Measurements from ENCODE around the gene SDR42E1. TPM values are rescaled to one million over a fixed set of nuclear protein-coding genes. Genes with fewer than 3 reads are reported as not detected.

SDR42E1 gene
- total RNA-seq, 2 donors from 2014 or later: 0.24 to 0.46 TPM

DNA sequence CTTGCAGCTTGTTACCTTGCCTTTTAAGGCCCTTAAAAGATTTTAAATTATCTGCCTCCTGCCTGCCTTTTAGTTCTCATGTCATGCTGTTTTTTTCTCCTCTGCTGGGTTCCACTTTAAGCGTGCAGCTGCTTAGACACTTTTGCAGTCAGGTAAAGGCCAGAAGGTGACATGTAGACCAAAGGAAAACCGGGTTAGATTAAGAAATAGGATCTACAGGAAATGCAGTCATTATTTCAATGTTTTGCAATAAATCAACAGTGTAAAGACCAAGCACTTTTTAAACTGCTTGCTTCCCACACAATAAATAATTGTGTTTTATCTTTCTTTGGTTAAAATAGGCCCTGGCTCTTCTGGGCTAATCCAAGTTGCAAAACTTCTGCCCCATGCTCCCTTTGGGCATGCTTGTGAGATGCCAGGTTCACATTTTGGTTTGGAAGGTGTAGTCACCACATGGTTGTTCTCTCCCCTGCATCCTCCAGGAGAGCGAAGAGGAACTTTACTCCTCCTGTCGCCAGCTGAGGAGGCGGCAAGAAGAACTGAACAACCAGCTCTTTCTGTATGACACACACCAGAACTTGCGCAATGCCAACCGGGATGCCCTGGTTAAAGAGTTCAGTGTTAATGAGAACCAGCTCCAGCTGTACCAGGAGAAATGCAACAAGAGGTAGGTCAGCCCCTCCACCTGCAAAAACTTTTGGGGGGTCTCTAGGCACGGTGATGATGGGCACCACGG, 54.9 kb downstream of the SDR42E1 start:
- no peak for DNase-seq (ENCODE audit: low spot score)
- intact Hi-C loops (cut with DNase I): no loop called here

DNA sequence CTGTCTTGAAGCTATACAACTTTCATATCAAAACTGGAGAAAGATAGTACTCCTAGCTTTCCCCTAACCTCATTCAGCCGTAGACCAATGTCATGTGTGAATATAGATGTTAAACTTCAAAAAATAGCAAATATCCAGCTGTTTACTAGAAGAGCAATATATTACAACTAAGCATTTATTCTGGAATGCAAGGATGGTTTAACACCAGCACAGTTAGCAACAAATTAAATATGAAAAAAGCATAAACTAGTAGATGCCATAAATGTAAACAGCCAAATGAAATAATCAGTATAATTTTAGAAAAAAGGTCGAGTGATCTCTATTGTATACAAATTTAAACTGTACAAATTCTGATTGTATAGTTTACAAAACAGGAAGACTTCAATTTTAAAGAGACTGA, 59.7 kb downstream of the SDR42E1 start:
- no peak for DNase-seq (ENCODE audit: low spot score)
- intact Hi-C loops (cut with DNase I): no loop called here

DNA sequence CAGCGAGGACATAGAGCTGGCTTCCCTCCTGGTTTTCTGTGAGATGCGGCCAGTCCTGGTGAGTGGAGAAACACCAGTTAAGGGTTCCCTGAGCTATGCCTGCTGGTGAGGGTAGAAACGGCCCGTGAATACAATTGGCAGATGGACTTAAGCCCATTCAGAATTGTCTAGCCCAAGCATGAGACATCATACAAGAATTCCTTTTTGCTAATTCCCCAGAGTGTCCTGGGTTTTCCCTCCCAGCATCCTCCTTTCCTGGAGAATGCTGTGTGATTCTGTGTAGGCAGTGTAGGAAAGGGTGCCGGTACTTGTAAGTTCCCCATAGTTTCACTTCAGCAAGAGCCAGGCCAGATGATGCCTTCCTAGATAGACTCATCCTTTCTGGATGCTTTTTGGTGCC, 65.1 kb downstream of the SDR42E1 start:
- DNase-seq (ENCODE audit: low spot score): no peak

DNA sequence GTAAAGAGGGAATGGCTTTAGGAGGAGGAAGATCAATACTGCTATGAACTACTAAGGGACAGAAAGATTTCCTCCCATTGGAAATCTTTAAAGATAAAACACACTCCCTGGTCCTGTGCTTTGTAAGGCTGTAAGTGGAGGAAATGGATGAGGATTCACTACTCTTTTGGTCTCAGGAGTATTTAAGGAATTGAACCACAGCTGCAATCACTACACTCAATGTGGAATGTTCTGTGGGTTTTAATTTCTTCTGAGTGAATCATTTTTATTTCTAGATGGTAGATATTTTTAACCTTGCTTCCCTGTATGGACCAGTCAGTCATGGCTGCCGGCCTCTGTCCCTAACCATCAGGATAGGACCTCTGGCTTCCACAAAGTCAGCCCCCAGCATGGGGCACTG, 65.6 kb downstream of the SDR42E1 start:
- intact Hi-C loops (cut with DNase I): no loop called here
- no peak for DNase-seq (ENCODE audit: low spot score)

More for the DNA sequence above, 65.1 kb downstream of the SDR42E1 start:
- intact Hi-C loops (cut with DNase I): no loop called here

DNA sequence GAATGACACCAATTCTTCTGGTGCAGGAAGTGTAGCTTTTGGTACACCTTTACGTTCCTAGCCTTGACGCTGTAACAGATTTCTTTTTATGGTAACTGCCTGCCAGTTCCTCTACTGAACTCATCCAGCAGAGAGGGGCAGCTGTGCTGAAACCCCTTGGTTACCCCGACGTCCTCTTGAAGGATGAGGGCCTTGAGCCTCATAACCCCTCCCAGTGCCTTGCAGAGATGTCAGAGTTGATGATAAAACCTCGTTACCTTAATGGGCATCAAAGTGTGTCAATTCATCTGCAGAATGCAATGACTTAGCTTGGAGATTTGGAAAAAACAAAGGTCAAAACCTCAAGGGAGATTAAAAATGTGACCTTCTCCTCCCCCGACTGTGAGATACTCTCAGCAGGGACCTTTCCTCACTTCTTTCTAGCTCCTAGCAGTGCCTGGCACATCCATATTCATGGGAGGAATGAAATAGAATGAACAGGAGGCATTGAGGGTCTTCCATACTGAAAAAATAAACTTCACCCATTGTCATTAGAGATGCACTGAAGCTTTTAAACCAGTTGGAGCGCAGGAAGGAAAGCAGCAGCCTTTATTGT, 69.2 kb downstream of the SDR42E1 start:
- intact Hi-C loops (cut with DNase I): no loop called here
- no peak for DNase-seq (ENCODE audit: low spot score)

DNA sequence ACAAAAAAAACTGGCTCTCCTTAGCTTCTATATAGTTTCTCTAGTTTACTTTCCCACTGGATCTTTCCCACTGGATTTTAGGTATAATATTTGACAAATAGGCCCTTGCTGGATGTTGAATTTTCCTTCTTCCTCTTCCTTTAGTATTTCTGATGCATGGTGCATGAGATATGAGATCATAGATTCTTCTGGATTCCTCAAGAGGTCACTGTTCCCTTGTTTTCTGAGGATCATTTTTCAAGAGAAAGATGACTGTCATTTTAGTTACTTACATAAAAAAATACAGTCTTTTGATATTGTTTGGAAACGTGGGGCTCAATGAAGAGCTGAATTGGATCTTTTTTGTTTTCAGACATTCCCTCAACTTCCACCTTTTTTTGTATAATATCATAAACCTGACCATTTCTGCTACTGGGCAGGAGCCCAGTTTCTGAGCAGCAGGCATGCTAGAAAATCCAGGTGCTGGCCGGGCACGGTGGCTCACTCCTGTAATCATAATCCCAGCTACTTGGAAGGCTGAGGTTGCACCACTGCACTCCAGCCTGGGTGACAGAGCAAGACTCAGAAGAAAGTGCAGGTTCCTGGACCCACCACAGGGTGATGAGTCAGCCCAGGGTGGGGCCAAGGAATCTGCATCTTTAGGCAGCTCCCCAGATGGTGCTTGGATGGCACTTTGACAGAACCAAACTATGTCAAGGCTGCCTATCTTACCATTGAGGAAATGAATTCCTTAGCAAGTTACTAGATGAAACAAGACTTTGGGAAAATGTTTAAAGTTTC, 70.3 kb downstream of the SDR42E1 start:
- DNase-seq (ENCODE audit: low spot score): no peak
- intact Hi-C loops (cut with DNase I): no loop called here

DNA sequence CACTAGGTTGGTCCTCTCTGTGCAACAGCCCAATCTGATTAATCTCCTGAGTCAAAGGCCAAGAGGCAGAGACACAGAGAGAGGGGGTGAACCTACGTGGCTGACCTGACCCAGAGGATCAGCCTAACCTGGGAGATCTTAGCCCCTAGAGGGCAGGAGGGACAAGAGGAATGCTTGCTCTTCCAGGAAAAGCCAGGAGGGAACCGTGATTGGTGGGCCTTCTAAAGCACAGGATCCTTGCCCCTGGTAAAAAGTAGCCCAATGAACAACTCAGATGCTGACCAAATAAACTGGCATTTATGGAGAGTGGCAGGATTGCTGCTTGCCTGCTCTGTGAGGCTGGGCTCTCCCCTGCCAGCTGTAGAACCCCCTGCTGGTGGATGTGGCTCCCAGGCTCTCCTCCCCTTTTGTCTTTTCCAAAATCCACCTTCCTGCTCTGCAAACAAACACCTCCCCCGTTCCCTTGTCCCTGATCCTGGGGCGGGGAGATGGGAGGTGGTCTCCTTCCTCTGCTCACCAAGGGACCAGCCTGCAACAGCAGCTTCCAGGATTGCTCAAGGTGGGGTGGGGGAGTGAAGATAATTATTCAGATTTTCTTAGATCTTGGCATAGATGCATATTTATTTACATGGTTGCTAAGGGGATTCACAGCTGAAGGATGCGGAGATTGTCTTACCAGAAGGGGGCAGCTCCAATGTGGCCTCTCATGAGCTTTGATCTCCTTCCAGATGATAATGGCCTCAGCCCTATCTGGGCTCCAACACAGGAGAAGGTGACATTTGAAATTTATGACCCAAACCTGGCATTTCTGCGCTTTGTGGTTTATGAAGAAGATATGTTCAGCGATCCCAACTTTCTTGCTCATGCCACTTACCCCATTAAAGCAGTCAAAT, 71.9 kb downstream of the SDR42E1 start:
- DNase-seq (ENCODE audit: low spot score): no peak
- intact Hi-C loops (cut with DNase I): no loop called here

Other genes with a start within 250 kb of the SDR42E1 start
- 10 to 100 TPM; 15.9 to 24.5 TPM for gene PLCG2, start 232.2 kb downstream of the SDR42E1 start, total RNA-seq
- not detected for gene HSD17B2, start 23.8 kb upstream of the SDR42E1 start, total RNA-seq
- 10 to 100 TPM; 14.2 to 17.4 TPM for gene MPHOSPH6, start 158.8 kb upstream of the SDR42E1 start, total RNA-seq